ENCODE measurements around the gene BAIAP2. TPM values are rescaled to one million over a fixed set of nuclear protein-coding genes. Genes with fewer than 3 reads are reported as not detected.

BAIAP2 gene
- total RNA-seq, 1 donor from 2014 or later, result 4.3 TPM

GRCh38 chr17:81082177-81083073 lies 47.5 kb downstream of the BAIAP2 start:
- Mint-ChIP-seq H3K36me3 (ENCODE audit: low read depth) (no peaks in the 10 kb centered on the region), H3K27me3 (ENCODE audit: insufficient read depth) (no peaks in the 10 kb centered on the region), H3K27ac (no peak overlapping the region), H3K9me3 (no peaks in the 10 kb centered on the region), H3K4me3 (no peak overlapping the region), H3K4me1 (ENCODE audit: low read depth) (no peaks in the 10 kb centered on the region)
- no peak for DNase-seq (ENCODE audit: low spot score)
- intact Hi-C loops (cut with micrococcal nuclease), result no loop called here

DNA sequence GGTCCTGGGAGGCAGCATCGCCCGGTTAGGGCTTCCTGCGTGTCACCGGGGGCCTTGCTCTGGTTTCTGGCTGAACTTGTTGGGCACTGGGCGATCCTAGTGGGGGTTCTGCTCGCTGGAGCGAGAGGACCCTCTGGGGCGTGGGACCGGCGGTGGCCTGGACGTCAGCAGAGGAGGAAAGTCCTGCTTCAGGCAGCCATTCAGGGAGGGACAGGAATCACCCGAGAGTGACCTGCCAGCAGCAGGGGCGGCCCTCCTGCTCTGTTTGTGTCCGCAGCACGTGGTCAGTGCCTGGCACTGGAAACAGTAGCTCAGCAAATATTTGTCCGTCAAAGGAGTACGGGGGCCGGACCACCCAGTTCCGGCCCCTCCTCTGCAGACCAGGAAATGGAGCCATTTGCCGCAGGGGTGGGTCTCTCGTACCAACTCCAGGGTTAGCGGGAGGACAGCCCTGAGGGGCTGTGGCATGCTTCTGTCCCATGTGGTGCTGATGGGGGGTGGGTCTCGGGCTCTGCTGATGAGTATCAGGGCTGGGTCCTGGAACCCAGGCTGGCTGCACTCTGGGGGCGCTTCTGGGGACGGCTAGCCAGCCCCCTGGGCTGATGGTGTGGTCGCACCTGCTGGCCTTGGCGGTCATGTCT lies 48.3 kb downstream of the BAIAP2 start:
- no peaks in the 10 kb centered on the region for H3K27me3 Mint-ChIP-seq (ENCODE audit: insufficient read depth)
- H3K27ac Mint-ChIP-seq, result no peak overlapping the region
- H3K4me3 Mint-ChIP-seq, result no peak overlapping the region
- no peak for DNase-seq (ENCODE audit: low spot score)
- intact Hi-C loops (cut with micrococcal nuclease), result no loop called here
- no peaks in the 10 kb centered on the region for H3K36me3 Mint-ChIP-seq (ENCODE audit: low read depth)
- H3K9me3 Mint-ChIP-seq, result no peaks in the 10 kb centered on the region
- H3K4me1 Mint-ChIP-seq (ENCODE audit: low read depth), result no peaks in the 10 kb centered on the region

GRCh38 chr17:81084680-81085419 lies 49.9 kb downstream of the BAIAP2 start:
- DNase-seq (ENCODE audit: low spot score), result no peak
- Mint-ChIP-seq H3K27ac (no peak overlapping the region), H3K4me1 (ENCODE audit: low read depth) (no peaks in the 10 kb centered on the region), H3K4me3 (no peak overlapping the region), H3K27me3 (ENCODE audit: insufficient read depth) (no peaks in the 10 kb centered on the region), H3K36me3 (ENCODE audit: low read depth) (no peaks in the 10 kb centered on the region), H3K9me3 (no peaks in the 10 kb centered on the region)
- intact Hi-C loops (cut with micrococcal nuclease), result no loop called here

DNA sequence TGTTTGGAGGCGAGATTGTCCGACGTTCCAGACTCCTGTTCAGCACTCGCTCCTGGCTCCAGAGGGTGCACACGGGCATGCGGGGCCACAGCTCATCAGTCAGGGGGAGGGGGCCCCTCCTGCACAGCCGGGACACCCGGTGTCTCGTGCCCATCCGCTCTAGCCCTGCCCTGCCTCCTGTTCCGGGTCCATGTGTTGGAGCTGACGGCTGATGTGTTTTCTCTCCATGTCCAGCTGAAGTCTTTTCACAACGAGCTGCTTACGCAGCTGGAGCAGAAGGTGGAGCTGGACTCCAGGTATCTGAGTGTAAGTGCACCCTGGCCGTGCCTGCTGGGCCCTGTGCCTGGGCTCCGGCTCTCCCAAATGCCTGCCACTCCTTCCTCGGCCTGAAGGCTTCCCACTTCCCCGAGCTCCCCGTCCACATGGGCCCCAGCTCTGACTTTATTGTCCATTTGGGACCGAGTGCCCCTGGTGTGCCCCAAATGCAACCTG lies 50.5 kb downstream of the BAIAP2 start:
- Mint-ChIP-seq H3K4me3 (no peak overlapping the region), H3K4me1 (ENCODE audit: low read depth) (no peaks in the 10 kb centered on the region), H3K27me3 (ENCODE audit: insufficient read depth) (no peaks in the 10 kb centered on the region), H3K27ac (no peak overlapping the region), H3K9me3 (no peaks in the 10 kb centered on the region), H3K36me3 (ENCODE audit: low read depth) (no peaks in the 10 kb centered on the region)
- DNase-seq (ENCODE audit: low spot score), result no peak
- intact Hi-C loops (cut with micrococcal nuclease), result no loop called here

DNA sequence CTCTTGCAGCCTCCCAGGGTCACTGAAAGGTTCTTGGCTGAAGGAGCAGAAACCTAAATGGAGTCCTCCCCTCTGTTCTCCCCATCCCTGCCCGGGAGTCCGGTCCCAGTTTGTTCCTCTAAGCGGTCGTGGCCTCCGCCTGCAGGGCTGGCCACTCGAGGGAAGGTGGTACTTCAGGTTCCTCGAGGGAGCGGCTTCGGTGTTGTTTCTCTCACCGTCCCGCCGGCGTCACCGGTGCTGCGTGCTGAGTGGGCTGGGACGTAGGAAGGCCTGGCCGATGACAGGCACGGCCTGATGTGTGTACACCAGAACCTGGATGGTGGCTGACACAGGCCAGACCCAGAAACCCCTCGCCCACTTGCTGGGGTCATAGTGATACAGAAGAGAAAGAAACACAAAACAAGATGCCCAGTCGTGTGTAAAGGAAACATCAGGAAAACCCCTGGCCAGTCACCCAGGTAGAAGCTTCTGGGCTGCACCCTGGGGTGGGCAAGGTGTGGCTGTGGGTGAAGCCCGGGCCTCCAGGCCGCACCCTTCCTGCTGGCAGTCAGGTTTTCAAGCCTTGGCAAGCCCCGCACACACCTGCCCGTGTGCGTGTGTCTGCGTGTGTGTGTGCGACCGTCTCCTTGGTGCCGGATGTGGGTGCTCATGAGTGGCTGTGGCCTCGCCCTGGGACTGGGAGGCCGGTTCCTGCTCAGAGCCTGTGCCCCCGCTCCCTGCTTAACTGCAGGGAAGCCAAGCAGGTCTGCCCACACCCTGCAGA lies 52.0 kb downstream of the BAIAP2 start:
- Mint-ChIP-seq H3K9me3 (no peaks in the 10 kb centered on the region), H3K27me3 (ENCODE audit: insufficient read depth) (no peaks in the 10 kb centered on the region), H3K27ac (no peak overlapping the region), H3K36me3 (ENCODE audit: low read depth) (no peaks in the 10 kb centered on the region), H3K4me1 (ENCODE audit: low read depth) (no peaks in the 10 kb centered on the region), H3K4me3 (no peak overlapping the region)
- intact Hi-C loops (cut with micrococcal nuclease), result no loop called here
- DNase-seq (ENCODE audit: low spot score), result no peak

- Mint-ChIP-seq H3K9me3 (no peaks in the 10 kb centered on the region), H3K27ac (no peak overlapping the region), H3K4me3 (no peak overlapping the region), H3K27me3 (ENCODE audit: insufficient read depth) (peaks cover 6% of the 10 kb centered on the region), H3K4me1 (ENCODE audit: low read depth) (peaks cover 9% of the 10 kb centered on the region), H3K36me3 (ENCODE audit: low read depth) (no peaks in the 10 kb centered on the region)
- no peak for DNase-seq (ENCODE audit: low spot score)
- intact Hi-C loops (cut with micrococcal nuclease), result no loop called here
Observed at GRCh38 chr17:81090361-81091136, 55.6 kb downstream of the BAIAP2 start.

DNA sequence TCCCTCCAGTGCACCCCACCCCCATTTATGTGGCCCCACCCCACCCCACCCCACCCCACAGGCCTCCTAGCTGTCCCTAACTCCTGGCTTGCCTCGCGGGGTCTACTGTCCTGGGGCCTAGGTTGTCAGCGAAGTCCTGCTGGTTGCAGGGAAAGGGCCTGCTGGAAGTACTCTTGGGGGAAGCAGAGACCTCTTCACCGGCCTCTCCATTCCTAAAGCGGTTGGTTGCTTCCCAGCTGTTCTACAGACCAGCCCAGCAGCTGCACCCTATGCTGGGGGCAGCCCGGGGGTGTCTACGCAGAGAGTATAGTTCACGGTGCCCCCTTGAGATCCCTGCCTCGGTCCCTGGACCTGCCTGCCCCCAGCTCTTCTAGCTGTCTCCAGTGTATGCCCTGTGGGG lies 56.2 kb downstream of the BAIAP2 start:
- no peaks in the 10 kb centered on the region for H3K36me3 Mint-ChIP-seq (ENCODE audit: low read depth)
- peaks cover 12% of the 10 kb centered on the region for H3K4me1 Mint-ChIP-seq (ENCODE audit: low read depth)
- H3K9me3 Mint-ChIP-seq, result no peaks in the 10 kb centered on the region
- no peak for DNase-seq (ENCODE audit: low spot score)
- peaks cover 6% of the 10 kb centered on the region for H3K27me3 Mint-ChIP-seq (ENCODE audit: insufficient read depth)
- no peak overlapping the region for H3K27ac Mint-ChIP-seq
- no peak overlapping the region for H3K4me3 Mint-ChIP-seq
- intact Hi-C loops (cut with micrococcal nuclease), result no loop called here

DNA sequence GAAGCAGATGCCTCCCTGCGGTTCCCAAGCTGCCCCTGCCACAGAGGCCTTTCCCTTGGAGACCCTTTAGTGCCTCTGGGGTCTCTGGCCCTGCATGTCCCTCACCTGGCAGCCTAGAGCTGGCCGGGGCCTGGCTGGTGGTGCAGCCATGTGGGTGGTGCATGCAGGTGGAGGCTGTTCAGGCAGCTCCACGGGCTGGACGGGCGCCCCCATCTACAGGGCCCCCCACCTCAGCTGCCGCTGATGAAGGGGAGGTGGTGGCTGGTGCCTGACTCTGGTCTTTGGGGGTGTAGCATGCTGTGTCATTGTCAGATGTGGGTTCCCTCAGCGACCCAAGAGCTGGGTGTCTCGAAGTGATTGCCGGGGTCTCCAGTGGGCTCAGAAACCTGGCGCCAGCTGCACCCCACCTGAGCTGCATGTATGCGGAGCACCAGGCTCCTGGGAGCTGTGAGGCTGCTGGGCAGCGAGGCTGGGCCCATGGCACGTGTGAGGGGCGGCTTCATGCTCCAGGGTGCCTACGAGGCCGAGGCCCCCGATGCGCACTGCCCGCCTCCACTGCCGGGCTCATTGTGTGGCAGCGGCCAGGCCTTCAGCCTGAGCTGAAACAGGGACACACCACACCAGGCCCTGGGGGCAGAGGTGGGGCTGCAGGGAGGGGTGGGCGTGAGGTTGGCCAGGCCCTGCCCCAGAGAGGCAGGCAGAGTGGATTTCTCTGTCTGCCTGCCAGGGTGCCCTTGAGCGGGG lies 57.0 kb downstream of the BAIAP2 start:
- DNase-seq (ENCODE audit: low spot score), result no peak
- Mint-ChIP-seq H3K27ac (no peak overlapping the region), H3K4me3 (no peak overlapping the region), H3K9me3 (no peaks in the 10 kb centered on the region), H3K36me3 (ENCODE audit: low read depth) (no peaks in the 10 kb centered on the region), H3K27me3 (ENCODE audit: insufficient read depth) (peaks cover 6% of the 10 kb centered on the region), H3K4me1 (ENCODE audit: low read depth) (peaks cover 19% of the 10 kb centered on the region)
- intact Hi-C loops (cut with micrococcal nuclease), result no loop called here

- Mint-ChIP-seq H3K36me3 (ENCODE audit: low read depth) (no peaks in the 10 kb centered on the region), H3K4me3 (no peak overlapping the region), H3K27me3 (ENCODE audit: insufficient read depth) (peaks cover 6% of the 10 kb centered on the region), H3K27ac (no peak overlapping the region), H3K4me1 (ENCODE audit: low read depth) (peaks cover 19% of the 10 kb centered on the region), H3K9me3 (no peaks in the 10 kb centered on the region)
- no peak for DNase-seq (ENCODE audit: low spot score)
- intact Hi-C loops (cut with micrococcal nuclease), result no loop called here
Observed at GRCh38 chr17:81092518-81093095, 57.7 kb downstream of the BAIAP2 start.

GRCh38 chr17:81093619-81094508 lies 58.9 kb downstream of the BAIAP2 start:
- H3K4me1 Mint-ChIP-seq (ENCODE audit: low read depth), result peaks cover 19% of the 10 kb centered on the region
- no peak for DNase-seq (ENCODE audit: low spot score)
- no peak overlapping the region for H3K4me3 Mint-ChIP-seq
- intact Hi-C loops (cut with micrococcal nuclease), result no loop called here
- H3K36me3 Mint-ChIP-seq (ENCODE audit: low read depth), result no peaks in the 10 kb centered on the region
- H3K27ac Mint-ChIP-seq, result no peak overlapping the region
- no peaks in the 10 kb centered on the region for H3K9me3 Mint-ChIP-seq
- H3K27me3 Mint-ChIP-seq (ENCODE audit: insufficient read depth), result peaks cover 8% of the 10 kb centered on the region

All from activated T-helper 1 cell treated with anti-CD3 and anti-CD28 coated beads, Interleukin-12 subunit alpha, Interleukin-12 subunit beta, Interleukin-2, Interleukin-4 antibody, amounts not matched to agents 30 ng/mL and 10 ng/mL and 1 ng/mL, durations not matched to agents 14 hours and 24 hours and 36 hours (primary cell).